HepG2 (cell line): Measurements from ENCODE around the gene INO80C. TPM values are rescaled to one million over a fixed set of nuclear protein-coding genes. Genes with fewer than 3 reads are reported as not detected.

Experiments used
- ATF6 ChIP-seq: sonication (generic); formaldehyde crosslinking; conservative IDR thresholded peaks from 2 replicates; pipeline ENCODE4 v1.4.0; 2020; ENCODE audit warnings: missing genetic modification reagents
- FLYWCH1 ChIP-seq: sonication (generic); formaldehyde crosslinking; IDR thresholded peaks from 2 replicates; pipeline ENCODE4 v1.8.1; 2023; ENCODE audit warnings: mild to moderate bottlenecking, missing genetic modification reagents
- FOXM1 ChIP-seq: sonication (generic); formaldehyde crosslinking; IDR thresholded peaks from 2 replicates; pipeline ENCODE4 v1.5.0; 2020; ENCODE audit warnings: missing genetic modification reagents
- FOXP4 ChIP-seq: sonication (generic); formaldehyde crosslinking; IDR thresholded peaks from 2 replicates; pipeline ENCODE4 v1.4.0; 2020; ENCODE audit warnings: missing genetic modification reagents
- GABPA ChIP-seq, 2 experiments: IDR thresholded peaks; 2 replicates each; pipeline ENCODE4 v1.6.1; 2011 to 2016; ENCODE audit warnings: low read depth in 2 of 2, low read length in 1 of 2, missing biosample characterization in 1 of 2, missing genetic modification characterization in 1 of 2
- KDM4B ChIP-seq: sonication (generic); formaldehyde crosslinking; IDR thresholded peaks from 2 replicates; pipeline ENCODE4 v1.4.0; 2020; ENCODE audit warnings: missing genetic modification reagents
- RAD51 ChIP-seq: fragments of 450-650 bp; IDR thresholded peaks from 2 replicates; pipeline ENCODE4 v1.6.1; 2016; ENCODE audit warnings: borderline replicate concordance
- SNAPC5 ChIP-seq: sonication (generic); formaldehyde crosslinking; IDR thresholded peaks from 2 replicates; pipeline ENCODE4 v1.8.1; 2023; ENCODE audit warnings: mild to moderate bottlenecking, missing genetic modification reagents, borderline replicate concordance
- SOX5 ChIP-seq: IDR thresholded peaks from 2 replicates; pipeline ENCODE4 v1.6.1; 2016; ENCODE audit warnings: borderline replicate concordance
- ZBTB40 ChIP-seq, 2 experiments: fragments of 450-650 bp in 1 of 2; sonication (generic) in 1 of 2; formaldehyde crosslinking in 1 of 2; IDR thresholded peaks; 2 replicates each; pipeline versions ENCODE4 v1.6.1 to v1.8.0; 2016 to 2022; ENCODE audit warnings: antibody characterized with exemption in 1 of 2, mild to moderate bottlenecking in 1 of 2, missing genetic modification reagents in 1 of 2
- ZFP41 ChIP-seq: sonication (generic); formaldehyde crosslinking; IDR thresholded peaks from 2 replicates; pipeline ENCODE4 v1.4.0; 2020; ENCODE audit warnings: mild to moderate bottlenecking, missing genetic modification reagents, borderline replicate concordance
- ZKSCAN8 ChIP-seq: IDR thresholded peaks from 2 replicates; pipeline ENCODE4 v1.6.1; 2016; ENCODE audit warnings: borderline replicate concordance, missing genetic modification reagents, missing compliant biosample characterization
- polyA plus RNA-seq, 8 experiments: library from polyadenylated mRNA; depleted of rRNA in 3 of 8; stranded (reverse) in 7 of 8; unstranded in 1 of 8; fragments of >200 nt; fragmentation: Illumina TruSeq in 4 of 8; extraction: Trizol in 4 of 8; gene quantifications; 2 replicates each; pipeline versions ENCODE4 v1.2.1 to v1.2.3, GENCODE V29; 2011 to 2016; ENCODE audit warnings: low read depth in 4 of 8, missing spikeins in 1 of 8, mixed read lengths in 1 of 8; ENCODE audit not compliant: insufficient read depth in 1 of 8
- total RNA-seq, 5 experiments: library from RNA; depleted of rRNA; stranded (reverse); fragments of >200 nt; fragmentation: Illumina TruSeq; extraction: Trizol; gene quantifications; 2 replicates each; pipeline ENCODE4 v1.2.3, GENCODE V29; 2016; ENCODE audit warnings: low read depth in 1 of 5
- TF ChIP-seq, protein P1 (sequence below): sonication (generic); formaldehyde crosslinking; IDR thresholded peaks from 2 replicates; pipeline ENCODE4 v1.4.0; 2020; ENCODE audit warnings: missing genetic modification reagents

Gene INO80C
- total and polyA plus RNA-seq, 2 of the 13 experiments (the other 11 are each of a cell fraction or from before 2014, with no cell fraction given), result 8.2 to 15.4 TPM

- TF ChIP-seq ZFP41 (CRISPR knock-in tag) (no peak), ATF6 (CRISPR knock-in tag) (no peak), SNAPC5 (CRISPR knock-in tag) (no peak), KDM4B (CRISPR knock-in tag) (no peak), RAD51 (no peak), FOXP4 (peak; percentile 62; the same call in 1 of the 2 replicates), GABPA (IDR thresholded peaks at IDR 0.05; ENCODE audit: low read depth, low read length) (no peak), GABPA (CRISPR knock-in tag; IDR thresholded peaks at IDR 0.05; ENCODE audit: low read depth) (no peak), ZBTB40 (IDR thresholded peaks at IDR 0.05) (no peak), ZBTB40 (CRISPR knock-in tag; IDR thresholded peaks at IDR 0.05) (no peak), FLYWCH1 (CRISPR knock-in tag) (no peak), SOX5 (CRISPR knock-in tag) (peak; percentile 50; the same call in 1 of the 2 replicates), FOXM1 (CRISPR knock-in tag) (no peak), ZKSCAN8 (CRISPR knock-in tag) (no peak)
- TF ChIP-seq, protein P1, sequence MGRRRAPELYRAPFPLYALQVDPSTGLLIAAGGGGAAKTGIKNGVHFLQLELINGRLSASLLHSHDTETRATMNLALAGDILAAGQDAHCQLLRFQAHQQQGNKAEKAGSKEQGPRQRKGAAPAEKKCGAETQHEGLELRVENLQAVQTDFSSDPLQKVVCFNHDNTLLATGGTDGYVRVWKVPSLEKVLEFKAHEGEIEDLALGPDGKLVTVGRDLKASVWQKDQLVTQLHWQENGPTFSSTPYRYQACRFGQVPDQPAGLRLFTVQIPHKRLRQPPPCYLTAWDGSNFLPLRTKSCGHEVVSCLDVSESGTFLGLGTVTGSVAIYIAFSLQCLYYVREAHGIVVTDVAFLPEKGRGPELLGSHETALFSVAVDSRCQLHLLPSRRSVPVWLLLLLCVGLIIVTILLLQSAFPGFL (CRISPR knock-in tag), result no peak
These were observed 15.8 kb downstream of the INO80C start (continued) for GRCh38 chr18:35481960-35482366.
